ENCODE results near the gene SLC16A5. TPM values are rescaled to one million over a fixed set of nuclear protein-coding genes. Genes with fewer than 3 reads are reported as not detected.

SLC16A5 gene
- total and polyA plus RNA-seq, 10 of the 15 experiments (the other 5 are each of a cell fraction or from before 2014, with no cell fraction given): 0.03 to 3.1 (median 0.96) TPM

DNA sequence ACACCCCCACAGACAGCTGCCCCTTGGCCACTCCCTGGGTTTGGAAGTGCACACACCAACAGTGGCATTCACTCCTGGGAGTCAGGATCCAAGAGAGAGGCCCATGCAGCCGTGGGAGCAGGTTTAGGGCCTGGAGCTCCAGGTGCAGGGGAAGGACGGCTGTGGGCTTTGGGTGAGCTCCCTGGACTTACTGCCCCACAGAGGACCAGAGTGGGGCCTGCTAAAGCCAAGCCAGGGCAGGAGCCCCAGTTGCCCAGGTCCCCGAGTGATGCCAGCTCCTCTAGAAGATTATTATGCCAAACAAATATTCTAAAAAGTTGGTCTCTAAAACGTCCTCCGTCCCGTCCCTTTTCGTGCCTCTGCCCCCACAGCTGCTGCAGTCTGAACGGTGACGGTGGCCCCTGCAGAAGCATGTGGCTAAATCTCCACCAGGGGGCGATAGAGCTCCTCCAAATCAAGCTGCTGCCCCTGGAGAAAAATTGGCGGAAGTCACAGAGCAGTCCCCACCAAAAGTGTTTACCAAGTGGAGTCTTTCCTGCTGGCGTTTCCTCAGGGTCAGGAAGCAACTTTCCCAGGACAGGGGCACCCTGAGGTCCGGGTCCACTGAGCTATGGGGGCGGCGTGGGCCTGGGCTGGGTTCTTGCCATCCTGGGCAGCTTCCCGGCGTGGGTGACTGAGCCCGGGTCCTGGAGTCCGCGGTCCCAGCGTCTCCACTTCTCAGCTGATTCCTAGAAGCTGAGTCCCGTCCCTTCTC lies 26.2 kb downstream of the SLC16A5 start:
- SMC1A ChIA-PET (ENCODE audit: uncharacterized antibody, unreplicated experiment): interaction anchor here (0.7 to 8.1 kb wide), 50 partner anchors 8 to 700 kb away, joined by 3 to 134 read pairs (median 5); partner anchors contain the start of genes GRB2, JPT1, KCTD2 and MIF4GD
- intact Hi-C loops (cut with micrococcal nuclease; ENCODE audit: unreplicated experiment): loop anchor here (1.0 to 5.0 kb wide), 5 partner anchors 17 to 298 kb away; partner anchors contain the start of gene NT5C
- H3K4me2 ChIP-seq (ENCODE audit: control insufficient read depth, insufficient read depth): peak overlapping the region; percentile 95
- no peaks in the 10 kb centered on the region; the same call in 2 of the 3 replicates for H3K9me3 ChIP-seq (replicated peaks; ENCODE audit: control insufficient read depth, insufficient read depth, low read length)
- no TSS peak for BruUV-seq (replicated peaks)
- RAD21 ChIA-PET (ENCODE audit: unreplicated experiment): interaction anchor here (0.5 to 5.5 kb wide), 48 partner anchors 9 to 578 kb away, joined by 3 to 131 read pairs (median 5); partner anchors contain the start of genes ATP5PD, FDXR, KCTD2 and MIF4GD
- H3K4me1 ChIP-seq (ENCODE audit: control insufficient read depth, insufficient read depth, low read length): peaks cover 52% of the 10 kb centered on the region
- peaks cover 0 to 14% of the 10 kb centered on the region in 2 experiments; a peak in 1 of 4 replicates for H3K36me3 ChIP-seq (ENCODE audit: control insufficient read depth in 2 of 2, insufficient read depth in 2 of 2, low read length in 1 of 2)
- no peaks in the 10 kb centered on the region for H4K20me1 ChIP-seq (ENCODE audit: control insufficient read depth, insufficient read depth)
- peak overlapping the region; percentile 83 for H3K27ac ChIP-seq (ENCODE audit: control insufficient read depth, insufficient read depth)
- POLR2A ChIA-PET: interaction anchor here (0.5 to 5.0 kb wide), 19 partner anchors 9 to 344 kb away, joined by 3 to 53 read pairs (median 3); partner anchors contain the start of genes GGA3, KCTD2, MIF4GD and MRPS7
- H3K4me3 ChIP-seq: peak overlapping the region; percentile 63
- CTCF ChIA-PET: interaction anchor here (0.5 to 9.3 kb wide), 63 partner anchors 9 to 300 kb away, joined by 3 to 293 read pairs (median 7); partner anchors contain the start of genes ATP5PD, FDXR, GGA3 and JPT1
- ATAC-seq: peak; percentile 76
- in situ Hi-C loops (cut with MboI): loop anchor here (5.0 kb wide), 1 partner anchor 88 kb away; no protein-coding TSS in a partner anchor
- peaks cover 15% of the 10 kb centered on the region for H3K79me2 ChIP-seq (ENCODE audit: control insufficient read depth, insufficient read depth, low read length)
- FAIRE-seq: peak; percentile 84
- H3K27me3 ChIP-seq (replicated peaks in 1 of 2; ENCODE audit: control insufficient read depth in 2 of 2, insufficient read depth in 2 of 2, low read length in 1 of 2): no peaks in the 10 kb centered on the region; a peak in 1 of 4 replicates
- no peak for DNase-seq (ENCODE audit: low read depth, low spot score)
- H3K9ac ChIP-seq (ENCODE audit: control insufficient read depth, insufficient read depth, low read length): peak overlapping the region; percentile 84
- 2% methylated on average over 22 of the region's 22 CpGs for WGBS (ENCODE audit: insufficient coverage, insufficient replicate concordance, low lambda C conversion rate, missing lambda C conversion rate)
- H2AFZ ChIP-seq (ENCODE audit: control insufficient read depth, low read depth, low read length): peak overlapping the region; percentile 86
- no peak for TF ChIP-seq ETV6 (conservative IDR thresholded peaks at IDR 0.05 in 1 of 2, IDR thresholded peaks at IDR 0.05 in 1 of 2; ENCODE audit: borderline replicate concordance in 1 of 2, low read depth in 1 of 2)
- TF ChIP-seq TCF7 (IDR thresholded peaks at IDR 0.05; ENCODE audit: borderline replicate concordance): no peak
- no peak for TF ChIP-seq TCF3 (IDR thresholded peaks at IDR 0.05; ENCODE audit: borderline replicate concordance, insufficient read depth, low read depth, low read length)
- no peak for TF ChIP-seq RELA (IDR thresholded peaks at IDR 0.05; ENCODE audit: borderline replicate concordance, partially characterized antibody)
- no peak for TF ChIP-seq SUZ12 (IDR thresholded peaks at IDR 0.05; ENCODE audit: unreplicated experiment)
- TF ChIP-seq TBL1XR1 (IDR thresholded peaks at IDR 0.05; ENCODE audit: low read depth, low read length): 0 out of 2 replicates have a peak, but pooled peaks have one; percentile 24
- TF ChIP-seq CBFB (IDR thresholded peaks at IDR 0.05; ENCODE audit: low read depth): no peak
- no peak for TF ChIP-seq STAT1 (conservative IDR thresholded peaks at IDR 0.05)
- TF ChIP-seq, protein P1, sequence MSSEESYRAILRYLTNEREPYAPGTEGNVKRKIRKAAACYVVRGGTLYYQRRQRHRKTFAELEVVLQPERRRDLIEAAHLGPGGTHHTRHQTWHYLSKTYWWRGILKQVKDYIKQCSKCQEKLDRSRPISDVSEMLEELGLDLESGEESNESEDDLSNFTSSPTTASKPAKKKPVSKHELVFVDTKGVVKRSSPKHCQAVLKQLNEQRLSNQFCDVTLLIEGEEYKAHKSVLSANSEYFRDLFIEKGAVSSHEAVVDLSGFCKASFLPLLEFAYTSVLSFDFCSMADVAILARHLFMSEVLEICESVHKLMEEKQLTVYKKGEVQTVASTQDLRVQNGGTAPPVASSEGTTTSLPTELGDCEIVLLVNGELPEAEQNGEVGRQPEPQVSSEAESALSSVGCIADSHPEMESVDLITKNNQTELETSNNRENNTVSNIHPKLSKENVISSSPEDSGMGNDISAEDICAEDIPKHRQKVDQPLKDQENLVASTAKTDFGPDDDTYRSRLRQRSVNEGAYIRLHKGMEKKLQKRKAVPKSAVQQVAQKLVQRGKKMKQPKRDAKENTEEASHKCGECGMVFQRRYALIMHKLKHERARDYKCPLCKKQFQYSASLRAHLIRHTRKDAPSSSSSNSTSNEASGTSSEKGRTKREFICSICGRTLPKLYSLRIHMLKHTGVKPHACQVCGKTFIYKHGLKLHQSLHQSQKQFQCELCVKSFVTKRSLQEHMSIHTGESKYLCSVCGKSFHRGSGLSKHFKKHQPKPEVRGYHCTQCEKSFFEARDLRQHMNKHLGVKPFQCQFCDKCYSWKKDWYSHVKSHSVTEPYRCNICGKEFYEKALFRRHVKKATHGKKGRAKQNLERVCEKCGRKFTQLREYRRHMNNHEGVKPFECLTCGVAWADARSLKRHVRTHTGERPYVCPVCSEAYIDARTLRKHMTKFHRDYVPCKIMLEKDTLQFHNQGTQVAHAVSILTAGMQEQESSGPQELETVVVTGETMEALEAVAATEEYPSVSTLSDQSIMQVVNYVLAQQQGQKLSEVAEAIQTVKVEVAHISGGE (CRISPR knock-in tag; IDR thresholded peaks at IDR 0.05): no peak
- TF ChIP-seq, protein P2, sequence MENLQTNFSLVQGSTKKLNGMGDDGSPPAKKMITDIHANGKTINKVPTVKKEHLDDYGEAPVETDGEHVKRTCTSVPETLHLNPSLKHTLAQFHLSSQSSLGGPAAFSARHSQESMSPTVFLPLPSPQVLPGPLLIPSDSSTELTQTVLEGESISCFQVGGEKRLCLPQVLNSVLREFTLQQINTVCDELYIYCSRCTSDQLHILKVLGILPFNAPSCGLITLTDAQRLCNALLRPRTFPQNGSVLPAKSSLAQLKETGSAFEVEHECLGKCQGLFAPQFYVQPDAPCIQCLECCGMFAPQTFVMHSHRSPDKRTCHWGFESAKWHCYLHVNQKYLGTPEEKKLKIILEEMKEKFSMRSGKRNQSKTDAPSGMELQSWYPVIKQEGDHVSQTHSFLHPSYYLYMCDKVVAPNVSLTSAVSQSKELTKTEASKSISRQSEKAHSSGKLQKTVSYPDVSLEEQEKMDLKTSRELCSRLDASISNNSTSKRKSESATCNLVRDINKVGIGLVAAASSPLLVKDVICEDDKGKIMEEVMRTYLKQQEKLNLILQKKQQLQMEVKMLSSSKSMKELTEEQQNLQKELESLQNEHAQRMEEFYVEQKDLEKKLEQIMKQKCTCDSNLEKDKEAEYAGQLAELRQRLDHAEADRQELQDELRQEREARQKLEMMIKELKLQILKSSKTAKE (IDR thresholded peaks at IDR 0.05; ENCODE audit: low read depth, poor library complexity, severe bottlenecking): no peak
- no peak for TF ChIP-seq ZNF217 (IDR thresholded peaks at IDR 0.05)
- no peak for TF ChIP-seq RFX5 (IDR thresholded peaks at IDR 0.05; ENCODE audit: low read depth, low read length)
- peak; percentile 72; the same call in 1 of the 2 replicates for TF ChIP-seq SMARCA5 (IDR thresholded peaks at IDR 0.05)
- TF ChIP-seq, protein P3, sequence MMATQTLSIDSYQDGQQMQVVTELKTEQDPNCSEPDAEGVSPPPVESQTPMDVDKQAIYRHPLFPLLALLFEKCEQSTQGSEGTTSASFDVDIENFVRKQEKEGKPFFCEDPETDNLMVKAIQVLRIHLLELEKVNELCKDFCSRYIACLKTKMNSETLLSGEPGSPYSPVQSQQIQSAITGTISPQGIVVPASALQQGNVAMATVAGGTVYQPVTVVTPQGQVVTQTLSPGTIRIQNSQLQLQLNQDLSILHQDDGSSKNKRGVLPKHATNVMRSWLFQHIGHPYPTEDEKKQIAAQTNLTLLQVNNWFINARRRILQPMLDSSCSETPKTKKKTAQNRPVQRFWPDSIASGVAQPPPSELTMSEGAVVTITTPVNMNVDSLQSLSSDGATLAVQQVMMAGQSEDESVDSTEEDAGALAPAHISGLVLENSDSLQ (IDR thresholded peaks at IDR 0.05): no peak
- TF ChIP-seq, protein P4, sequence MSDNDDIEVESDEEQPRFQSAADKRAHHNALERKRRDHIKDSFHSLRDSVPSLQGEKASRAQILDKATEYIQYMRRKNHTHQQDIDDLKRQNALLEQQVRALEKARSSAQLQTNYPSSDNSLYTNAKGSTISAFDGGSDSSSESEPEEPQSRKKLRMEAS (IDR thresholded peaks at IDR 0.05; ENCODE audit: low read depth, low read length): peak; percentile 42; the same call in 1 of the 2 replicates
